GM12878 (cell line): ENCODE measurements around the gene SOCS1. TPM values are rescaled to one million over a fixed set of nuclear protein-coding genes. Genes with fewer than 3 reads are reported as not detected.

Experiments
- ATAC-seq: fragments of 200-7000 bp; cut with Tn5 transposase; 3 replicates; pipeline ENCODE4 v1.9.1; 2020; ENCODE audit warnings: mild to moderate bottlenecking, moderate library complexity
- BruUV-seq: library from RNA; stranded (reverse); fragments of 400-500 nt; replicated peaks from 2 replicates; lab custom pipeline; 2021; lab: Mats Ljungman, UMichigan
- CTCF ChIA-PET: fragments of 300-600 bp; sonication (Branson Sonifier 250); formaldehyde crosslinking; extraction: SDS; loops from one replicate; lab custom pipeline; 2021; ENCODE audit warnings: inconsistent platforms; lab: Yijun Ruan, JAX
- POLR2A ChIA-PET: fragments of 350-600 bp; formaldehyde crosslinking; extraction: SDS; loops from one replicate; lab custom pipeline; 2021; ENCODE audit warnings: inconsistent platforms; lab: Charles Lee
- RAD21 ChIA-PET: fragments of 300-600 bp; sonication (Branson Sonifier 250); formaldehyde crosslinking; loops from one replicate; lab custom pipeline; 2023; ENCODE audit warnings: antibody characterized with exemption; ENCODE audit not compliant: unreplicated experiment; lab: Charles Lee
- SMC1A ChIA-PET: fragments of 300-600 bp; sonication (Branson Sonifier 250); formaldehyde crosslinking; loops from one replicate; lab custom pipeline; 2023; ENCODE audit not compliant: unreplicated experiment, uncharacterized antibody; lab: Charles Lee
- DNase-seq: peaks from one replicate; pipeline ENCODE4 v3.0.0-alpha.2; 2011; ENCODE audit warnings: low read depth, low spot score
- FAIRE-seq: peaks from 3 replicates; lab custom pipeline; 2011; peaks lifted over from hg19 to GRCh38; lab: Jason Lieb, UNC
- H2AFZ ChIP-seq: 2 replicates; pipeline ENCODE4 v1.6.0; 2011; ENCODE audit warnings: low read depth, low read length, control low read depth; ENCODE audit not compliant: control insufficient read depth
- H3K27ac ChIP-seq: 2 replicates; pipeline ENCODE4 v1.5.1; 2011; ENCODE audit warnings: control low read depth; ENCODE audit not compliant: control insufficient read depth, insufficient read depth
- H3K27me3 ChIP-seq, 2 experiments: replicated peaks in 1 of 2; 2 replicates each; pipeline versions ENCODE4 v1.6.0 to v1.6.1; 2011; ENCODE audit warnings: low read length in 1 of 2; ENCODE audit not compliant: control insufficient read depth in 2 of 2, insufficient read depth in 2 of 2
- H3K36me3 ChIP-seq, 2 experiments: 2 replicates each; pipeline ENCODE4 v1.5.1; 2011; ENCODE audit warnings: low read length in 1 of 2; ENCODE audit not compliant: control insufficient read depth in 2 of 2, insufficient read depth in 2 of 2
- H3K4me1 ChIP-seq: 2 replicates; pipeline ENCODE4 v1.6.1; 2011; ENCODE audit warnings: mild to moderate bottlenecking, low read length, moderate library complexity, mixed read lengths; ENCODE audit not compliant: control insufficient read depth, insufficient read depth
- H3K4me2 ChIP-seq: 2 replicates; pipeline ENCODE4 v1.6.0; 2011; ENCODE audit warnings: control low read depth; ENCODE audit not compliant: control insufficient read depth, insufficient read depth
- H3K4me3 ChIP-seq: fragments of 200-600 bp; sonication (generic); 2 replicates; pipeline ENCODE4 v1.5.1; 2016
- H3K79me2 ChIP-seq: 2 replicates; pipeline ENCODE4 v1.6.0; 2011; ENCODE audit warnings: low read length; ENCODE audit not compliant: control insufficient read depth, insufficient read depth
- H3K9ac ChIP-seq: 2 replicates; pipeline ENCODE4 v1.8.0; 2011; ENCODE audit warnings: low read length, control low read depth, mixed read lengths; ENCODE audit not compliant: control insufficient read depth, insufficient read depth
- H3K9me3 ChIP-seq: replicated peaks from 3 replicates; pipeline ENCODE4 v1.5.1; 2011; ENCODE audit warnings: mild to moderate bottlenecking, low read length; ENCODE audit not compliant: control insufficient read depth, insufficient read depth
- H4K20me1 ChIP-seq: 2 replicates; pipeline ENCODE4 v1.6.0; 2011; ENCODE audit not compliant: control insufficient read depth, insufficient read depth
- ATF3 ChIP-seq: IDR thresholded peaks from 2 replicates; pipeline ENCODE4 v1.6.1; 2011; ENCODE audit warnings: low read depth, mild to moderate bottlenecking, low read length, moderate library complexity, borderline replicate concordance; ENCODE audit errors: extremely low read depth
- EGR1 ChIP-seq, 2 experiments: IDR thresholded peaks; 1 replicate in 1 of 2; 2 replicates in 1 of 2; pipeline ENCODE4 v1.6.1; 2011 to 2012; ENCODE audit warnings: low read depth in 2 of 2, low read length in 2 of 2, borderline replicate concordance in 1 of 2, mild to moderate bottlenecking in 1 of 2, moderate library complexity in 1 of 2
- GABPA ChIP-seq: IDR thresholded peaks from 2 replicates; pipeline ENCODE4 v1.6.1; 2014; ENCODE audit warnings: antibody characterized with exemption, low read depth, mild to moderate bottlenecking, inconsistent platforms
- HDAC6 ChIP-seq: fragments of 200-600 bp; sonication (generic); IDR thresholded peaks from one replicate; pipeline ENCODE4 v1.8.0; 2017; ENCODE audit warnings: antibody characterized with exemption; ENCODE audit not compliant: unreplicated experiment
- HDGF ChIP-seq: fragments of 450-650 bp; IDR thresholded peaks from 2 replicates; pipeline ENCODE4 v1.6.1; 2016; ENCODE audit warnings: antibody characterized with exemption
- RAD51 ChIP-seq: fragments of 450-650 bp; IDR thresholded peaks from 2 replicates; pipeline ENCODE4 v1.6.1; 2016; ENCODE audit warnings: moderate library complexity, mild to moderate bottlenecking, inconsistent platforms
- SMAD1 ChIP-seq: fragments of 450-650 bp; IDR thresholded peaks from 2 replicates; pipeline ENCODE4 v1.6.1; 2018; ENCODE audit warnings: mild to moderate bottlenecking, low read depth; ENCODE audit not compliant: partially characterized antibody
- ZBTB40 ChIP-seq: fragments of 450-650 bp; IDR thresholded peaks from 2 replicates; pipeline ENCODE4 v1.6.1; 2016; ENCODE audit warnings: mild to moderate bottlenecking, moderate library complexity, borderline replicate concordance
- WGBS: methylation state at CpG from one replicate; pipeline ENCODE4 v1.1.6; 2016; ENCODE audit warnings: low lambda C conversion rate; ENCODE audit not compliant: insufficient replicate concordance, insufficient coverage; ENCODE audit errors: missing lambda C conversion rate; 5-methylcytosine and 5-hydroxymethylcytosine counted together
- in situ Hi-C: fragments of 300-500 bp; cut with MboI; formaldehyde crosslinking; loops from 9 replicates; pipeline ENCODE4 v1.14.3; 2018; ENCODE audit warnings: mixed read lengths
- intact Hi-C: fragments of 100-400 bp; cut with micrococcal nuclease; formaldehyde crosslinking; loops from one replicate; pipeline ENCODE4 v1.14.2; 2022; ENCODE audit not compliant: unreplicated experiment
- polyA plus RNA-seq, 11 experiments: library from polyadenylated mRNA; depleted of rRNA in 4 of 11; unstranded in 6 of 11; stranded (reverse) in 5 of 11; fragments of >200 nt; fragmentation: Nextera tagmentation in 4 of 11; fragmentation: Illumina TruSeq in 1 of 11; extraction: Ambion mirVana in 4 of 11; extraction: Trizol in 1 of 11; gene quantifications; 1 replicate in 1 of 11; 2 replicates in 10 of 11; pipeline versions ENCODE4 v1.2.1 to v1.2.3, GENCODE V29; 2011 to 2016; ENCODE audit warnings: inconsistent platforms in 2 of 11, missing spikeins in 2 of 11, low read depth in 1 of 11
- total RNA-seq, 4 experiments: library from RNA; depleted of rRNA in 3 of 4; stranded (reverse); fragments of >200 nt in 3 of 4; fragmentation: Illumina TruSeq in 1 of 4; extraction: Trizol in 1 of 4; gene quantifications; 2 replicates each; pipeline versions ENCODE4 v1.2.1 to v1.2.3, GENCODE V29; 2013 to 2021

Gene SOCS1
- total and polyA plus RNA-seq, 10 of the 15 experiments (the other 5 are each of a cell fraction or from before 2014, with no cell fraction given) = 0.42 to 39.8 (median 11.2) TPM

GRCh38 chr16:11302977-11303376 lies 47.0 kb upstream of the SOCS1 start:
- Histone ChIP-seq H3K9ac (no peak overlapping the region), H2AFZ (no peak overlapping the region), H3K27ac (no peak overlapping the region), H3K27me3 (no peaks in the 10 kb centered on the region), H3K9me3 (peaks cover 2% of the 10 kb centered on the region; the same call in 2 of the 3 replicates), H3K4me2 (no peak overlapping the region; the same call in 1 of the 2 replicates), H3K4me1 (peaks cover 54% of the 10 kb centered on the region), H3K79me2 (no peaks in the 10 kb centered on the region; the same call in 1 of the 2 replicates), H3K4me3 (no peak overlapping the region), H3K36me3 (no peaks in the 10 kb centered on the region), H4K20me1 (no peaks in the 10 kb centered on the region)
- DNase-seq (no peak), FAIRE-seq (no peak), ATAC-seq (no peak)
- 41% methylated on average over 4 of the region's 4 CpGs for WGBS
- SMC1A ChIA-PET = interaction anchor here (0.7 to 8.4 kb wide), 4 partner anchors 15 to 78 kb away, joined by 3 to 108 read pairs (median 3); partner anchors contain the start of gene SOCS1
- POLR2A ChIA-PET = interaction anchor here (0.5 to 1.0 kb wide), 2 partner anchors 49 to 334 kb away, joined by 3 to 7 read pairs; no protein-coding TSS in a partner anchor
- intact Hi-C loops = no loop called here
- in situ Hi-C loops = loop anchor here (10.0 kb wide), 1 partner anchor 998 kb away; no protein-coding TSS in a partner anchor
- no peak for TF ChIP-seq HDAC6
- peak; percentile 37; the same call in 1 of the 2 replicates for TF ChIP-seq ZBTB40
- peak; percentile 52 for TF ChIP-seq SMAD1
- no peak for TF ChIP-seq HDGF
- TF ChIP-seq ATF3 = no peak
- TF ChIP-seq EGR1 (IDR thresholded peaks at IDR 0.05; ENCODE audit: borderline replicate concordance in 1 of 2, low read depth in 2 of 2, low read length in 2 of 2) = no peak
- 0 out of 2 replicates have a peak, but pooled peaks have one; percentile 38 for TF ChIP-seq RAD51
- no peak for TF ChIP-seq GABPA
- CTCF ChIA-PET = interaction anchor here (1.9 kb wide), 1 partner anchor 51 kb away, joined by 8 read pairs; no protein-coding TSS in a partner anchor
- RAD21 ChIA-PET = no interaction called here
- BruUV-seq = no TSS peak
